H1 (cell line): Measurements from ENCODE around the gene NHSL2. TPM values are rescaled to one million over a fixed set of nuclear protein-coding genes. Genes with fewer than 3 reads are reported as not detected.

ENCODE experiments used
- CTCF ChIA-PET: fragments of 300-600 bp; sonication (Branson Sonifier 250); formaldehyde crosslinking; loops from one replicate; lab custom pipeline; 2021; ENCODE audit not compliant: partially characterized antibody; lab: Charles Lee
- POLR2A ChIA-PET: fragments of 300-600 bp; sonication (Branson Sonifier 250); formaldehyde crosslinking; loops from one replicate; lab custom pipeline; 2021; ENCODE audit warnings: inconsistent platforms; ENCODE audit not compliant: partially characterized antibody; lab: Charles Lee
- DNase-seq, 2 experiments: peaks; one replicate each; pipeline versions ENCODE4 v3.0.0 to v3.0.0-alpha.2; 2010 to 2022; ENCODE audit warnings: low spot score in 2 of 2, low read depth in 1 of 2, mixed read lengths in 1 of 2
- FAIRE-seq: peaks from 2 replicates; lab custom pipeline; 2011; peaks lifted over from hg19 to GRCh38; lab: Jason Lieb, UNC
- H2AFZ ChIP-seq: 2 replicates; pipeline ENCODE4 v1.8.1; 2012; ENCODE audit warnings: low read length, inconsistent platforms
- H2AK5ac ChIP-seq: 2 replicates; pipeline ENCODE4 v1.6.1; 2013; ENCODE audit warnings: low read depth, low read length
- H2BK120ac ChIP-seq: replicated peaks from 2 replicates; pipeline ENCODE3; 2013; ENCODE audit warnings: low read depth, low read length, inconsistent platforms
- H2BK12ac ChIP-seq: 2 replicates; pipeline ENCODE4 v1.6.1; 2013; ENCODE audit warnings: low read depth, low read length
- H2BK15ac ChIP-seq: 2 replicates; pipeline ENCODE4 v1.6.1; 2013; ENCODE audit warnings: low read length
- H2BK20ac ChIP-seq: 2 replicates; pipeline ENCODE4 v1.6.1; 2013; ENCODE audit warnings: low read length
- H2BK5ac ChIP-seq: 2 replicates; pipeline ENCODE4 v1.6.1; 2013; ENCODE audit warnings: low read depth, low read length
- H3K14ac ChIP-seq: 2 replicates; pipeline ENCODE4 v1.6.1; 2013; ENCODE audit warnings: inconsistent platforms; ENCODE audit not compliant: insufficient read length
- H3K18ac ChIP-seq: 2 replicates; pipeline ENCODE4 v1.6.1; 2013; ENCODE audit warnings: low read length; ENCODE audit errors: extremely low read depth
- H3K23ac ChIP-seq: 2 replicates; pipeline ENCODE4 v1.6.1; 2013; ENCODE audit warnings: inconsistent platforms; ENCODE audit not compliant: insufficient read length
- H3K23me2 ChIP-seq: 2 replicates; pipeline ENCODE4 v1.6.1; 2013; ENCODE audit warnings: low read depth, low read length
- H3K27ac ChIP-seq: 2 replicates; pipeline ENCODE4 v1.6.1; 2011; ENCODE audit warnings: low read depth, low read length, inconsistent platforms
- H3K27me3 ChIP-seq, 4 experiments: replicated peaks in 1 of 4; 1 replicate in 1 of 4; 2 replicates in 3 of 4; pipeline versions ENCODE4 v1.6.1 to v1.8.1; 2011 to 2013; ENCODE audit warnings: low read length in 3 of 4, mild to moderate bottlenecking in 3 of 4, inconsistent platforms in 2 of 4, mixed read lengths in 2 of 4, moderate library complexity in 1 of 4; ENCODE audit not compliant: control insufficient read depth in 3 of 4, insufficient read depth in 3 of 4; ENCODE audit errors: extremely low read depth in 1 of 4
- H3K36me3 ChIP-seq, 4 experiments: 2 replicates each; pipeline versions ENCODE4 v1.6.1 to v1.8.1; 2011 to 2013; ENCODE audit warnings: mild to moderate bottlenecking in 4 of 4, low read length in 3 of 4, moderate library complexity in 2 of 4, control low read depth in 1 of 4, inconsistent platforms in 1 of 4; ENCODE audit not compliant: insufficient read depth in 4 of 4, control insufficient read depth in 2 of 4
- H3K4ac ChIP-seq: replicated peaks from 2 replicates; pipeline ENCODE3; 2013; ENCODE audit warnings: low read length, low read depth, mixed read lengths, inconsistent platforms; ENCODE audit not compliant: insufficient read length
- H3K4me1 ChIP-seq, 4 experiments: replicated peaks in 1 of 4; 1 replicate in 1 of 4; 2 replicates in 3 of 4; pipeline versions ENCODE4 v1.6.1 to v1.8.1; 2011 to 2013; ENCODE audit warnings: low read length in 3 of 4, inconsistent platforms in 2 of 4, mixed read lengths in 1 of 4; ENCODE audit not compliant: insufficient read depth in 4 of 4, control insufficient read depth in 3 of 4
- H3K4me2 ChIP-seq, 2 experiments: 2 replicates each; pipeline versions ENCODE4 v1.6.1 to v1.8.1; 2011 to 2013; ENCODE audit warnings: low read depth in 2 of 2, low read length in 2 of 2, control low read depth in 1 of 2, inconsistent platforms in 1 of 2, mild to moderate bottlenecking in 1 of 2; ENCODE audit not compliant: insufficient read depth in 1 of 2
- H3K4me3 ChIP-seq, 4 experiments: fragments of 200-600, 300-600 bp in 1 of 4; sonication (generic), shearing (Covaris generic), sonication (Bioruptor Twin) in 1 of 4; 2 replicates each; pipeline versions ENCODE4 v1.5.1 to v1.8.1; 2011 to 2016; ENCODE audit warnings: low read length in 4 of 4, low read depth in 3 of 4, control low read depth in 2 of 4, inconsistent platforms in 2 of 4, mild to moderate bottlenecking in 2 of 4, mixed read lengths in 1 of 4, moderate library complexity in 1 of 4; ENCODE audit not compliant: insufficient read depth in 2 of 4; ENCODE audit errors: extremely low read depth in 1 of 4
- H3K56ac ChIP-seq: replicated peaks from 2 replicates; pipeline ENCODE3; 2013; ENCODE audit warnings: low read depth, mild to moderate bottlenecking, mixed read lengths, low read length, inconsistent platforms; ENCODE audit not compliant: insufficient read length
- H3K79me1 ChIP-seq: 2 replicates; pipeline ENCODE4 v1.6.1; 2013; ENCODE audit warnings: low read depth, low read length, control low read depth
- H3K79me2 ChIP-seq, 2 experiments: 2 replicates each; pipeline versions ENCODE4 v1.6.1 to v1.8.1; 2012 to 2013; ENCODE audit warnings: low read length in 2 of 2, mild to moderate bottlenecking in 2 of 2, inconsistent platforms in 1 of 2; ENCODE audit not compliant: insufficient read depth in 2 of 2, control insufficient read depth in 1 of 2
- H3K9ac ChIP-seq, 4 experiments: replicated peaks in 1 of 4; 1 replicate in 1 of 4; 2 replicates in 3 of 4; pipeline versions ENCODE4 v1.6.1 to v1.8.1; 2011 to 2013; ENCODE audit warnings: low read depth in 3 of 4, low read length in 3 of 4, control low read depth in 2 of 4, mild to moderate bottlenecking in 2 of 4, moderate library complexity in 2 of 4, inconsistent platforms in 1 of 4; ENCODE audit errors: extremely low read depth in 1 of 4
- H3K9me3 ChIP-seq, 2 experiments: 2 replicates each; pipeline versions ENCODE4 v1.6.1 to v1.8.1; 2012 to 2013; ENCODE audit warnings: mild to moderate bottlenecking in 2 of 2, moderate library complexity in 2 of 2, control low read depth in 1 of 2, inconsistent platforms in 1 of 2, low read depth in 1 of 2, low read length in 1 of 2, mixed read lengths in 1 of 2; ENCODE audit not compliant: insufficient read depth in 2 of 2
- H4K20me1 ChIP-seq, 2 experiments: replicated peaks in 1 of 2; 2 replicates each; pipeline versions ENCODE3 to v1.8.1; 2011 to 2013; ENCODE audit warnings: inconsistent platforms in 2 of 2, low read length in 2 of 2, mild to moderate bottlenecking in 1 of 2; ENCODE audit not compliant: insufficient read depth in 2 of 2, control insufficient read depth in 1 of 2
- H4K5ac ChIP-seq: 2 replicates; pipeline ENCODE4 v1.6.1; 2013; ENCODE audit warnings: low read length, low read depth, mixed read lengths, inconsistent platforms; ENCODE audit not compliant: insufficient read length
- H4K8ac ChIP-seq: 2 replicates; pipeline ENCODE4 v1.8.0; 2013; ENCODE audit warnings: mild to moderate bottlenecking, moderate library complexity, low read length, inconsistent platforms; ENCODE audit not compliant: insufficient read depth; ENCODE audit errors: extremely low read depth
- H4K91ac ChIP-seq: replicated peaks from 2 replicates; pipeline ENCODE3; 2013; ENCODE audit warnings: low read length, mixed read lengths, inconsistent platforms; ENCODE audit not compliant: insufficient read length
- BACH1 ChIP-seq: IDR thresholded peaks from 2 replicates; pipeline ENCODE4 v1.6.1; 2012; ENCODE audit warnings: low read length, improper control_type of control experiment
- CBX5 ChIP-seq: fragments of 300-800, 300-1000 bp; sonication (generic); IDR thresholded peaks from 2 replicates; pipeline ENCODE4 v1.7.1; 2016; ENCODE audit warnings: antibody characterized with exemption, low read length, low read depth
- GTF2F1 ChIP-seq: IDR thresholded peaks from 2 replicates; pipeline ENCODE4 v1.6.1; 2012; ENCODE audit warnings: low read depth, low read length, improper control_type of control experiment, borderline replicate concordance
- PHF8 ChIP-seq: fragments of 200-600 bp; sonication (generic); conservative IDR thresholded peaks from 2 replicates; pipeline ENCODE4 v1.7.1; 2012; ENCODE audit warnings: low read depth, mild to moderate bottlenecking, inconsistent platforms, low read length, moderate library complexity
- POLR2A ChIP-seq, 2 experiments: IDR thresholded peaks; 1 replicate in 1 of 2; 2 replicates in 1 of 2; pipeline ENCODE4 v1.6.1; 2011; ENCODE audit warnings: low read depth in 2 of 2, low read length in 2 of 2, mild to moderate bottlenecking in 2 of 2; ENCODE audit errors: control extremely low read depth in 1 of 2
- RXRA ChIP-seq: IDR thresholded peaks from 2 replicates; pipeline ENCODE4 v1.6.1; 2011; ENCODE audit warnings: low read depth, mild to moderate bottlenecking, low read length, moderate library complexity; ENCODE audit not compliant: insufficient read depth
- WGBS, 2 experiments: shearing (Covaris generic) in 1 of 2; methylation state at CpG; one replicate each; pipeline versions ENCODE4 v1.1.6 to v1.1.7; 2013 to 2015; ENCODE audit warnings: low lambda C conversion rate in 2 of 2, mixed read lengths in 2 of 2, inconsistent platforms in 1 of 2, low coverage in 1 of 2, missing lambda C conversion rate in 1 of 2; ENCODE audit not compliant: insufficient replicate concordance in 2 of 2, insufficient coverage in 1 of 2, insufficient read length in 1 of 2; ENCODE audit errors: extremely low coverage in 1 of 2, missing lambda C conversion rate in 1 of 2; 5-methylcytosine and 5-hydroxymethylcytosine counted together
- polyA plus RNA-seq, 7 experiments: library from polyadenylated mRNA; depleted of rRNA in 3 of 7; stranded (reverse) in 5 of 7; unstranded in 2 of 7; fragments of >200 nt in 5 of 7; fragments of 200-250 nt in 2 of 7; gene quantifications; 1 replicate in 5 of 7; 2 replicates in 1 of 7; 4 replicates in 1 of 7; pipeline versions ENCODE4 v1.2.1 to v1.2.3, GENCODE V29; 2011 to 2013; ENCODE audit warnings: missing spikeins in 2 of 7, mixed read lengths in 2 of 7
- total RNA-seq: library from RNA; stranded (reverse); fragmentation: NEBNext Ultra II Directional; extraction: Animal tissue kit (Norgen Biotek cat#: 25700); gene quantifications from 2 replicates; pipeline ENCODE4 v1.2.1, GENCODE V29; 2021
- TF ChIP-seq, protein P1 (sequence below): IDR thresholded peaks from 2 replicates; pipeline ENCODE4 v1.6.1; 2011; ENCODE audit warnings: low read length, improper control_type of control experiment

The NHSL2 gene
- total and polyA plus RNA-seq, 2 of the 8 experiments (the other 6 are each of a cell fraction or from before 2014, with no cell fraction given), result 3.7 to 7.2 TPM

DNA sequence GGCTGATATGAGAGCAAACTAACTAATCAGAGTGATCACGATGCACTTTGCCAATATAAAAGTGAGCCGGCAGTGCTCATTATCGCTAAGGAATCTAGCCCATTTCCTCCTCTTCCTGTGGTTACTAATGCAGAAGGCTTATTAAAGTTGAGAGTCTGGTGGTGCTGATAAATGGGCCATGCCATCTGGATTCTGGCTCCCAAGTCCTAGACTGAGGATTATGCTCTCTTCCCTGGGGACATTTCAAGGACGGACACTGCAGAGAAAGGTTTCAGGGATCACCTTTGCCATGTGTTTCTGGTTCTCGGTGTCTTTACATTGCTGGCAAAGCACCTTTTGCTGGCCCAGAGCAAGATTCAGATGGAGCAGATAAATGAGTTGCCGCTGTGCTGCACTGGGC, 135.8 kb downstream of the NHSL2 start:
- no peak overlapping the region for H3K4me3 ChIP-seq
- no peak overlapping the region for H3K18ac ChIP-seq
- H4K8ac ChIP-seq, result no peak overlapping the region
- no peak overlapping the region for H3K14ac ChIP-seq
- no peaks in the 10 kb centered on the region for H3K79me1 ChIP-seq
- TF ChIP-seq CBX5 (no peak), POLR2A (IDR thresholded peaks at IDR 0.05; ENCODE audit: control extremely low read depth in 1 of 2, low read depth in 2 of 2, low read length in 2 of 2) (no peak), PHF8 (no peak), GTF2F1 (no peak), BACH1 (no peak), RXRA (no peak)
- TF ChIP-seq, protein P1, sequence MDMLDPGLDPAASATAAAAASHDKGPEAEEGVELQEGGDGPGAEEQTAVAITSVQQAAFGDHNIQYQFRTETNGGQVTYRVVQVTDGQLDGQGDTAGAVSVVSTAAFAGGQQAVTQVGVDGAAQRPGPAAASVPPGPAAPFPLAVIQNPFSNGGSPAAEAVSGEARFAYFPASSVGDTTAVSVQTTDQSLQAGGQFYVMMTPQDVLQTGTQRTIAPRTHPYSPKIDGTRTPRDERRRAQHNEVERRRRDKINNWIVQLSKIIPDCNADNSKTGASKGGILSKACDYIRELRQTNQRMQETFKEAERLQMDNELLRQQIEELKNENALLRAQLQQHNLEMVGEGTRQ, result no peak
- 87% methylated on average over 6 of the region's 6 CpGs; no CpG with 5 or more reads in 1 of the 2 experiments for WGBS, 2 experiments
- POLR2A ChIA-PET, result interaction anchor here (0.9 to 1.4 kb wide), 3 partner anchors 11 to 45 kb away, joined by 3 to 5 read pairs (median 4); no protein-coding TSS in a partner anchor
- H3K23me2 ChIP-seq, result no peaks in the 10 kb centered on the region
- CTCF ChIA-PET, result interaction anchor here (1.1 to 2.6 kb wide), 4 partner anchors 9 to 81 kb away, joined by 3 to 11 read pairs (median 3); no protein-coding TSS in a partner anchor
- H4K20me1 ChIP-seq, result no peaks in the 10 kb centered on the region
- peak overlapping the region; percentile 70 for H4K91ac ChIP-seq
- H3K9me3 ChIP-seq, result no peaks in the 10 kb centered on the region
- H3K27ac ChIP-seq, result peak overlapping the region; percentile 75
- peak overlapping the region; percentile 39; the same call in 1 of the 2 replicates for H2BK12ac ChIP-seq
- no peaks in the 10 kb centered on the region for H3K36me3 ChIP-seq
- H4K5ac ChIP-seq, result no peak overlapping the region
- FAIRE-seq (no peak), DNase-seq (no peak)
- H3K4ac ChIP-seq, result no peak overlapping the region
- no peak overlapping the region for H2AFZ ChIP-seq
- H2BK120ac ChIP-seq, result no peak overlapping the region
- H2BK15ac ChIP-seq, result no peak overlapping the region
- no peaks in the 10 kb centered on the region for H3K79me2 ChIP-seq
- H2AK5ac ChIP-seq, result no peak overlapping the region
- H3K4me1 ChIP-seq, result peaks cover 6 to 12% (median 8%) of the 10 kb centered on the region in 4 experiments; a peak in 6 of 7 replicates
- no peak overlapping the region for H2BK20ac ChIP-seq
- peak overlapping the region in 1 of 4 experiments; percentile 29; a peak in 3 of 7 replicates for H3K9ac ChIP-seq
- H2BK5ac ChIP-seq, result 0 out of 2 replicates have a peak overlapping the region, but pooled peaks have one; percentile 20
- H3K56ac ChIP-seq, result no peak overlapping the region
- H3K4me2 ChIP-seq, result peak overlapping the region in 1 of 2 experiments; percentile 51; a peak in 2 of 4 replicates
- no peaks in the 10 kb centered on the region for H3K27me3 ChIP-seq
- H3K23ac ChIP-seq, result no peak overlapping the region
